Umbilical cord (tissue), 2 donors: Measurements from ENCODE around the gene CDC42BPB. TPM values are rescaled to one million over a fixed set of nuclear protein-coding genes. Genes with fewer than 3 reads are reported as not detected.

ENCODE experiments used
- DNase-seq: peaks from one replicate; pipeline ENCODE4 v3.0.0-alpha.2; 2015; ENCODE audit warnings: low spot score
- total RNA-seq: library from RNA; depleted of rRNA; stranded (reverse); fragments of >200 nt; gene quantifications from one replicate; pipeline ENCODE4 v1.2.3, GENCODE V29; 2014; ENCODE audit warnings: low replicate concordance; ENCODE audit not compliant: insufficient read depth

Gene CDC42BPB
- total RNA-seq, 1 donor from 2014 or later, result 99.7 TPM

DNA sequence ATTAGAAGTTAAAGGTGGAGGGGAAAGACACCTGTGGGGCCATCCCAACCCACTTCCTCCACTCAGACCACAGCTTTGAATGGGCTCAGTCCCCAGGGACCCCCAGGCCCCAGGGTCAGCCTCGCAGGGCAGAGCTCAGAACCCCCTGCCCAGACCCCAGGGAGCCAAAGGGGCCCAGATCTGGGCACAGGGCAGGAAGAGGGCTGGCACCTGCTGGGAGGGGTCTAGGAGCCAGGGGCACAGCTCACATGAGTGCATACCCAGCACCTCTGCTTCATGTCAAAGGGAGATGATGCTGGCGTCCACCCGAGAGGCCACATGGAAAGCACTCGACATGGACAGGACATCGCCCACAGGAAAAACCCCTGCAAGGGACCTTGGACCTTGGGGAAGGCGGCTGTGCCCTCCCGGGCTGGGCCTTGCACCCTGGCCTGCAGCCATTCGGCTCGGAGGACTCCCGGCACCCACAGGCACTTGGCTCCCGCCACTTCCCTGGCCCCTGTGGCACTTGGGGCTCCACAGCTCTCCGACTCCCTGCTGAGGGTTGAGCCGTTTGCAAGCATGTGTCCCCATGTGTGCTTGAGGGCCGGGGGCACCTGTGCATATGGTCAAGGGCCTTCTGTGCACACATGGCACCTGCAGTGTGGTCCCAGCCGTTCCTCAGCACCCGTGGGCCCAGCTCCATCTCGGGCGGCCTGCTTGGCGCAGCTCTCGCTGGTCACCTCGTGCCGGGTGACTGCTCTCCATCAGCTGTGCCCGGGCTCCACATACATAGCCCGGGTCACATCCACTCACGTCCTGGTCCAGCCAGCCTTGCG, 142.7 kb downstream of the CDC42BPB start:
- DNase-seq, result no peak

DNA sequence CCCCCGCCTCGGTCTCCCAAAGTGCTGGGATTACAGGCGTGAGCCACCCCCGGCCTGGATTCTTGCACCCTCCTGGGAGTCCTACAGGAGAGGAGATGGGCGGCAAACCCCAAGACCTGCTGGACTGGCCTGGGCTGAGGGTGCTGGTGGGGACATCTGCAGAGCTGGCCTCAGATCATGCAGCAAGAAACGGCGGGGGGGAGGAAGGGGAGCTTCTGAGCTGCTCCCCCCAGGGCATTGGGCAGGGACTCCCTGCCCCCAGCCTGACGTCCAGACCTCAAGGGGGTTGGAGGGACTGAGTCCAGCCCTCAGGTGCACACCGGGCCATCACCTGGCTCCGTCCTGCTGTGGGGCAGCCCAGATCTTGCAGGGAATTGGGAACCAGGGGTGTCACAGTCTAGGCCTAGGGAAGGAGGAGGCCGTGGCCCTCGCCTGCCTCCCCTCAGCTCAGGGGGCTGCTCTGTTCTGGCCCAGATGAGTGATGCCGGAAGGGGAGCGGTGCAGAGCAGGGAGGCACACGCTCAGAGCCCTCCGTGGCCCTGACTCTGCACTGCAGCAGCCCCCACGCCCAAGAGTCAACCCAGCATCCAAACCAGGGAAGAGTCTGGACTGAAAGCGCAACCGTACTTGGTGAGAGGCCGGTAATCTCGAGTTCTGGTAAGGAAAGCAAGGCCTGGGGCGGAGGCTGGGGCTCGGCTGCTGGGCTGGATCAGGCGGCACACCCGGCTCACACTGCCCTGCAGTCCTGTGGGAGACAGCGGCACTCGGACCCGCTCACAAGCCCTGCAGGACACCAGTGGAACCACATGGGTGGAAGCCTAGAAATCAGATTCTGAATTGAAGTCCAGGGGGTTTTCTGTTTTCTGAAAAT, 143.8 kb downstream of the CDC42BPB start:
- DNase-seq, result no peak

DNA sequence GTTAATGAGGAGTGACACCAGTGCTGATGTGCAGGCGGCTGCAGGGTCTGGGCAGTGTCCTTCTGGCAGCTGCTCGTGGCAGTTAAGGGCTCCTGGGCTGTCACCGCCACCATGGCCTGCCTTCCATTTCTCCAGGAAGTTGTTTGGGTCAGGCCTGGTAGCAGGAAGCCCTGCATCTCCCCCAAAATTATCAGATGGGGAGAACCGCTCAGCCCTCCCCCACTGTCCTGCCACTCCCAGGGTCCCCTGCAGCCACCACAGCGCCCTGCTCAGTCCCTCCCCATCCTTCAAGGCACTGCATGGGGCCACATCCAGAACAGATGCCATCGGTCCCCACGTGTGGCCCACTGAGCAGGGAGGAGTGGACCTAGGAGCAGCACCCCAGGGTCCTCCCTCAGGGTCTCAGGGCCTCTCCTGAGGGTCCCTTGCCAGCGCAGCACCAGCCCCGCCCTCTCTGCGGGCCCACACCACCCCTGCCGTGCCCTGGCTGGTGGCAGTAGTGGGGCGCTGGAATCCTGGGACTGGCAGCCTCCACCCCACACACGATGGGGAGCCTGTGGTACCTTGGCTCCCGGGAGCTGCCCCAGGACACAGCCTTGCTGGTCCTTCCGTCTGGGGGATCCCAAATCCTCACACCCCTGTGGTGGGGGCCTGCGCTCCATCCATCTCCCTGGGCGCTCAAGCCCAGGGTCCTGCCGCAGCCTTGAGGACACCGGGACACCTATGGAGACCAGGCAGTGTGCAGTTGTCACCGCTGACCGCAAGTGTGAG, 145.2 kb downstream of the CDC42BPB start:
- DNase-seq, result no peak

DNA sequence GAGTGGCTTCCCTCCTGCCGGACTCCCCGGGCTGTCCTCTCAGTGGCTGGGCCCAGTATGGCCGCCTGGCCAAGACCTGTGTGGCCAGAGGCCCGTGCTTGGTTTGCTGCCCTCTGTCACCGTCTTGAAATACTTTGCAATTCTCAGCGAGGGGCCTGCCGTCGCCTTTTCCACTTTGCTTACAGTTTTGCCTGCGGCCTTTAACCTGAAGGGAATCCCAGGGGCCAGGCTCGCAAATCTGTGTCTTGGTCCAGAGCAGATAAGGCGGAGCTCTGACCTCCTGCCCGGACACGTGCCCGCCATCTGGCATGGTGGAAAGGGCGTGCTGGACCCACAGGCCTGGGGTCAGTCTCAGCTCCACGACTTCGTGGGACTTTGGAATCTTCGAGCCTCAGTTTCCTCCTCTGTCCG, 145.8 kb downstream of the CDC42BPB start:
- no peak for DNase-seq

GRCh38 chr14:102910442-102910841, 146.9 kb downstream of the CDC42BPB start:
- DNase-seq, result no peak

DNA sequence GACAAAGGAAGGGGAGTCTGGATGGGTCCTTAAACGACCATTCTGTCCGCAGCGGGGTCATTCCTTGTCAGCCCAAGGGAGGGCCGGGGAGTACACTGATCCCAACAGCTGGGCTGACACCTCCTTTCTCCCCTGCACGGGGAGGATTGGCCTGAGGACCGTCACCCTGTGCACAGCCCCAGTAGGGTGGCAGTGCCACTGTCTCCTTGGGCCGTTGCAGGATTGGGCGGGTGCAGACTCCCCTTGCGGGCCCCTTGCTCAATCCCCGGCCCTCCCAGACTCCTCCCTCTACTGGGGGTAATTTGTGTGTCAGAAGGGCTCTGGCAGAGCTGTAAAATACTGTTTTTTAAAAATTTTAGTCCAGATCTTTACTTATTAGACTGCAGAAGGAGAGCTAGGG, 147.4 kb downstream of the CDC42BPB start:
- DNase-seq, result no peak

DNA sequence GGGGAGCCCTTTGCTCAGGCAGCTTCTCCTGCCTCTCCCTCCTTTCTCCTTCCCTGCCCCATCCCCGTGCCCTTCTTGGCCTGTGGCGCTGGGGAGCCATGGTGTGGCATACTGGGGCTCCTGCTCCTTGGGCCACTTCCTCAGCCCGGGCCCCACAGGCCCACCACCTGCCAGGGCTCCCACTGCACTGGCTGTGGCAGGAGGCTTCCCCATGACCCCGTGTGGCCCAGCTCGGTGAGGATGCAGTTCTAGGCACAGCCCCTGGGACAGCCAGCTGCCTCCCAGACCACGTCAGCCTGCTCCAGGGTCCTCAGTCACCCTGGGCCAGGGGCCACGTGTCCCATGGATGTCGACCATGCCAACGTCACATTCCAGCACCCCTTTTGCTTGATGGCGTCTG, 147.9 kb downstream of the CDC42BPB start:
- DNase-seq, result no peak

- no peak for DNase-seq
These were observed 148.4 kb downstream of the CDC42BPB start for GRCh38 chr14:102908766-102909455.

DNA sequence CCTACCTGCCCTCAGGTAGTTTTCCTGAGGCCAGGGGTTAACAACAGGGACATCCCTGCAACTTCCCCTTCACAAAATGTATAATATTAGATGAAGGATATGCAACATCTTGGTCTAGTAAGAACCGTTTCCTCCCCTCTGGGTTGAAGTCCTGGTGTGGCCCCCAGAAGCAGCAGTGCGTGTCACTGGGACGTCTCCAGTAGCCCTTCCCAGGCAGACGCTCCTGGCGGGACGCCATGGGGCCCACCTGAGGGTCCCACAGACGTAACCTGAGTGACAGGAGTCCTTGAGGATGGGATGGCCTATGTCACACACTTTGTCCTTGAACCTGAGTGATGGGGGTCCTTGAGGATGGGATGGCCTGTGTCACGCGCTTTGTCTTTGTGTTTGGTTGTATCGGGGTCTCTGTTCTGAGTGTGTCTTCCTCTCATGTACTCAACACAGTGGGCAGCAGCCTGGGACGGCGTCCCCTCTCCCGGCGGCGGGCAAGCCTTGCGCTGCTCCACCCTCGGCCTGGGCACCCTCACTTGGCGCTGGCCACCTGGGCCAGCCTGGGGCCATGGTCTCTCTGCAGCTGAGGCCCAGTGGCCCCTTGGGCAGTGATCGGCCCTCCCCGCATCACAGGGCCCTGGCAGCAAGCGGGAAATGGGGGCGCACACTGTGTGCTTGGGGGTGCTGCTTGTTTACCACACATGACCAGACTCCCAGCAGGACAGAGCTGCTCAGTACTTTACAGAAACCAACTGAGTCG, 149.2 kb downstream of the CDC42BPB start:
- no peak for DNase-seq

- DNase-seq, result no peak
These were observed 150.0 kb downstream of the CDC42BPB start for GRCh38 chr14:102907303-102907844.

GRCh38 chr14:102906616-102907302, 150.6 kb downstream of the CDC42BPB start:
- no peak for DNase-seq

DNA sequence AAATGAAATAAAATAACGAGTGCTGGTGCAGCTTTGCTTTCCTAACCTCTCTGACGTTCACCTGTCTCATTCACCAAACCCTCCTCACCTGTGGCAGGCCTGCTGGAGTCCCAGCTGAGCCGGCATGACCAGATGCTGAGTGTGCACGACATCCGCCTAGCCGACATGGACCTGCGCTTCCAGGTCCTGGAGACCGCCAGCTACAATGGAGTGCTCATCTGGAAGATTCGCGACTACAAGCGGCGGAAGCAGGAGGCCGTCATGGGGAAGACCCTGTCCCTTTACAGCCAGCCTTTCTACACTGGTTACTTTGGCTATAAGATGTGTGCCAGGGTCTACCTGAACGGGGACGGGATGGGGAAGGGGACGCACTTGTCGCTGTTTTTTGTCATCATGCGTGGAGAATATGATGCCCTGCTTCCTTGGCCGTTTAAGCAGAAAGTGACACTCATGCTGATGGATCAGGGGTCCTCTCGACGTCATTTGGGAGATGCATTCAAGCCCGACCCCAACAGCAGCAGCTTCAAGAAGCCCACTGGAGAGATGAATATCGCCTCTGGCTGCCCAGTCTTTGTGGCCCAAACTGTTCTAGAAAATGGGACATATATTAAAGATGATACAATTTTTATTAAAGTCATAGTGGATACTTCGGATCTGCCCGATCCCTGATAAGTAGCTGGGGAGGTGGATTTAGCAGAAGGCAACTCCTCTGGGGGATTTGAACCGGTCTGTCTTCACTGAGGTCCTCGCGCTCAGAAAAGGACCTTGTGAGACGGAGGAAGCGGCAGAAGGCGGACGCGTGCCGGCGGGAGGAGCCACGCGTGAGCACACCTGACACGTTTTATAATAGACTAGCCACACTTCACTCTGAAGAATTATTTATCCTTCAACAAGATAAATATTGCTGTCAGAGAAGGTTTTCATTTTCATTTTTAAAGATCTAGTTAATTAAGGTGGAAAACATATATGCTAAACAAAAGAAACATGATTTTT, 151.9 kb downstream of the CDC42BPB start:
- DNase-seq, result no peak

- no peak for DNase-seq
These were observed 153.3 kb downstream of the CDC42BPB start for GRCh38 chr14:102903889-102904512.

DNA sequence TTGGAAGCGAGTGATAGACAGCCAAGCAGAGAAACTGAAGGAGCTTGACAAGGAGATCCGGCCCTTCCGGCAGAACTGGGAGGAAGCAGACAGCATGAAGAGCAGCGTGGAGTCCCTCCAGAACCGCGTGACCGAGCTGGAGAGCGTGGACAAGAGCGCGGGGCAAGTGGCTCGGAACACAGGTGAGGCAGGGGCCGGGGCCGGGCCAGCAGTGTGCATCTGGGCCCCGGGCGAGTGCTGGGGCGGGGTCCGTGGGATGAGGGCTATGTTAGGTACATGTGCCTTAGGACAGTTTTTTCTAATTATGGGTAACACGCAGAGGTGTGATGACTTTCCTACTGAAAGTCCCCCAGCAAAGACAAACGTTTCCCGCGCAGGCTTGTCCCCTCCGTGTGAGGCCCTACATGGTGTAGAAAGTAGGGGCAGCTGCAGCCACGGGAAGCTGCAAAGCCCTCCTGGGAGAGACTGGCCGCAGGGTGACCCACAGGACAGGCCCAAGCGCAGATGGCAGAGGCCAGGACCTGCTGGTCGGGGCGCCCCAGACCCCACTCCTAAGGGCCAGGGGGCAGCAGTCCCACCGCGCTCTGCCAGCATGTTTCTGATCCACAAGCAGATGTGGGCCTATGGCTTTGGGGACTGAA, 154.0 kb downstream of the CDC42BPB start:
- no peak for DNase-seq

GRCh38 chr14:102902523-102903247, 154.7 kb downstream of the CDC42BPB start:
- DNase-seq, result no peak

DNA sequence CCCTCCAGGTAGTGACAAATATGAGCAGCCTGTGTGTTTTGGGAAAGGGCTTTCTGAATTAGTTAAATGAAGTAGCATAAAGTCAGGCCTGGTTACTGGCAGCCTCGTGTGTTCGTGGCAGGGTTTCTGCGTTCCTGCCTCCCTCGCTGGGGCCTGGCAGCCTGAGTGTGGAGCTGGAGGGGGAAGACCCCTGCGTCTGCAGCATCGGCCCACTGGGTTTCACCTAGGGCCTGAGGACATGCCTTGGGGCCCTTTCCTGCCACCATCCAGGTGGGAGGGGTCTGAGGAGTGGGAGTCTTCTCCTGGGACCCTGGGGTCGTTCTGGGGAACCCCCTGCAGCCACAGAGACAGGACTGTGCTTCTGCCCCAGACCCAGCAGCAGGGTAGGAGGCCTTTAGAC, 155.3 kb downstream of the CDC42BPB start:
- DNase-seq, result no peak

DNA sequence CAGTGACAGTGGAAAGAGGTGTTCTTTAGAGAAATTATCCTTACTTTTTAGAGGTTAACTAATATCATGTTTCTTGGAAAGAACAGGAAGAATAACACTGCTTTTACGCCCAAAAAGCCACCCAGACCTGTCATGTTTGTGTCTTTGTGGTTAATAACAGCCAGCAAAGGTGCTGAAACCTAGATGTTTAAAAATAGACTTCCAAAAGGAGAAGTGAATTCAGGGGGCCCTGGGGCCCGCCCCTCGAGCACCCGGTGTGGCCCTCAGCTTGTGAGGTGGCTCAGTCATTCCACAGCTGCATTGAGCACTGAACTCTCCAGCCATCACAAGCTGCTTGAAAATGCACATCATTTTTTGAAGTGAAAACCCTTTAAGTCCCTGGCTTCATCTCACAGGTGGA, 155.7 kb downstream of the CDC42BPB start:
- DNase-seq, result no peak
